Embryonic facial prominence (tissue), 1 donor: ENCODE results near the gene LRRC36.

Experiments used
- DNase-seq: peaks from one replicate; pipeline ENCODE4 v3.0.0-alpha.2; 2016; ENCODE audit errors: extremely low spot score

The LRRC36 gene

GRCh38 chr16:67294938-67295361 lies 31.7 kb upstream of the LRRC36 start:
- no peak for DNase-seq

DNA sequence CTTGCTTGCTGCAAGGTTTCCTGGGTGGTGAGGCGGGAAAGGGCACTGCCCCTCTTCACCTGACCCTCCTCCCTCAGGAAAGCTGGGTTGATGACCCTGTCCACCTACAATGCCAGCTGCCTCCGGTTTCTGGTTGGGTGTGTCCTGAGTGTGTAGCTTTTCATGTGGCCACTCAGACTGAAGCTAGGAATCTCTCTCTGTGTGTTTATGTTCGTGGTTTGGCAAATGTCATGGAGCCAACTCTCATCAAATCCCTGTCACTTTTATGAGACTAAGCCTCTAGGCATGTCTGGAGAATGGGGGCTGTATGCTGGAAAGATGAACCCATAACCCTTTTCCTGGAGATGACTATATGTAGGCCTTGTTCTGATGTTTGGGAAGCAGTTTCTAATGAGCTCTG lies 30.2 kb upstream of the LRRC36 start:
- DNase-seq, result no peak

DNA sequence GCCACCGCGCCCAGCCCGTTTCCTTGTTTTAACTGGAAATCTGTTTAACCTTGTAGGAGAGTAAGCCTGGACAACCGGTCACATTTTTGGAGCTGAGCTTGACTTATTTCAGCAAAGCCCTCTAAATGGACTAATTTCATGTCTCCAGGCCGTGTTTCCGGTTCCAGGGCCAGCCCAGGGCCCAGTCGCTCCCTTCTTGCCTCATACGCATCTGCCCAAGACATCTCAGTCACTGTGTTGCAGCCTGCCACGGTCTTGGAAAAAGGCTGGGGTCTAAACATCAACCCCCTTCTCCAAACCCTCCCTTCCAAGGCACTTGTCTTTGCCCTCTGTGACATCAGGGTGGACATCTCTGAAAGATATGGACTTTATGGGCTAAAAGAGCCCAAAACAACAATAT lies 28.3 kb upstream of the LRRC36 start:
- no peak for DNase-seq

DNA sequence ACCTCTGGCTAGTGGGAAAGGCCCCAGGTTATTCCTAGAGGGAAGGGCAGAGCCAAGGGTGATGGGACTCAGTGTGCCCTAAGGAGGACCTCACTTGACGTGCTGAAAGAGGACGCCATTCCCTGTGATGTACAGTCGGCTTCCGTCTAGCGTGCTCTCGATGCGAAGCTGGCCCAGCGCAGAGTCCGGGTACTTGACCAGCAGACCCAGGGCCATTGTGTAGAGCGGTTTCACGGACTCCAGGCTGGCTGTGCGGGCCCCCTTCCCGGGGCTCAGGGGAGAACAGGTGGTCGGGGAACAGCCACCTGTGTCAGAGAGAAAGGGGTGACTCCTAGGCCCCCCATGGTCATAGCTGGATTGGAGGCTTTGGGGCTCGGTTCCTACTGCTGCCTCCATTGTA lies 27.3 kb upstream of the LRRC36 start:
- no peak for DNase-seq

GRCh38 chr16:67301080-67301782 lies 25.4 kb upstream of the LRRC36 start:
- no peak for DNase-seq

GRCh38 chr16:67302076-67302475 lies 24.5 kb upstream of the LRRC36 start:
- no peak for DNase-seq

DNA sequence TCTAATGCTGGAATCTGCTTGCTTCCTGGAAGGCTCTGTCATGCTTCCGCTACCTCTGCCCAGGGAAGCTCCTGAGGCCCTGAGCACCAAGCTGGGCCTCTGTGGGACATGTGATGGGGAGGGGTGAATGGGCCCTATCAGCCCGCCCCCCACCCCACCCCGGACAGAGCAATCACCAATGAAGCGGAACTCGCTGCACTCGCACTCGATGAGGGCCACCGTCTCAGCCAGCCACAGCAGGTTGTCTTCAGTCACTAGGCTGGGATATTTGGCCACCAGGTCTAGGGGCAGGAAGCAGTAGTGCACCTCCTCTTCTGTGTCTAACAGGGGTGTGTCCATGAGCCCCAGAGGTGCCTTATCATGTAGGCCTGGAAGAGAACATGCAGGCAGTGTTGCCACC lies 23.6 kb upstream of the LRRC36 start:
- DNase-seq, result no peak

GRCh38 chr16:67304020-67304419 lies 22.6 kb upstream of the LRRC36 start:
- DNase-seq, result no peak

DNA sequence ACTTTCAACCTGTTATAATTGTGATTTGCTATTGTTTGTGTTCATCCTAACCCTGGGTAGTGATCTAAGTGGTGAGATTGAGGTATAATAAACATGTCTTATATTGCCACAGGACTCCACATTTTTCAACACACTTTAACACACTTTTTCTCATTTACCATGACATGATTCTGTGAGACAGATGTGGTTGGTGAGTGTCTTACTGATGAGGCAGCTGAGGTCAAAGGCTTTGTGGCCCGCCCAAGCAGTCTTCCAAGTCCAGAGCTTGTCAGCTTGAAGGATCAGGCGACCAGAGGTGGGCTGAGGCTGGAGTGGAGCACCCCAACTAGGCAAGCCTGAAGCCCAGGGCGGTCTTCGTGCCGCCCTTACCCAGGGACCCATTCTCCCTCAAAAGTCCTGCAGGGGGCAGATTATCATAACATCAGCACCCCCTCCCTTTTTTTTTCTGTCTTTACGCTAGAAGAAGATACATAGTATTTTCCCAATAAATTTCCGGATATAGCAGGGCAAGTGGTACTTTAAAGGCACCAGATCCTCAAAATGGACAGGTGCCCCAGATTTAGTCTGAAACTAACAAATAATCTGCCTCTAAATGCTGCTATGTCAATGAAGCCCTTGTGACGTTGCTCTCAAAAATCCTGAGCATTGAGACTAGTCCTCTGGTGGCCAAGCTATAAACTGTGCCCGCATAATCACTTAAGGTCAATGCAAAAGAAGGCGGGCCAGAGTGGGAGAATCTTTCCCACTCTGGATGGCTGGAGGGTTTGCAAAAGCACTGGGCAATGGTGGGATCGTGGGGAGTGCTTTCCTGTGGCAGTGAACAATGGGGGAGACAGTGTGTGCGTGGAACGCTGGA lies 21.2 kb upstream of the LRRC36 start:
- DNase-seq, result no peak

DNA sequence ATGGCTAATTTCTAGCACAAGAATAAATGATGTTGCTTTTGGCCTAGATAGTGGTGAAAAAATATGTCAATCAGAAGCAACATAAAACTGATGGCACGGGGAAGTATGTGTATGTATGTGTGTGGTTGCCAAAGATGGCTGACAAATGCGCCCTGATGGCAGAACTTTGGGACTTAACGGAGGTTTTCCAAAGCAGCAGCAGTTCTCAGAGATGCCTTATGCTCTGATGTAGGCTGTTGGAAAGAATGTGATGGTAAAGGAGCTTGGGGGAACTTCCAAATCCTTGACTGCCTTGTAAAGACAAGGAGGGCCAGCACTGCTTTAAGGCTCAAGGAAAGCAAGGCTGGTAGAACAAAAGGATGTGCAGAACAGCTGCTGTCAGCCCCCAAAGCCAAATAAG lies 16.1 kb upstream of the LRRC36 start:
- DNase-seq, result no peak

DNA sequence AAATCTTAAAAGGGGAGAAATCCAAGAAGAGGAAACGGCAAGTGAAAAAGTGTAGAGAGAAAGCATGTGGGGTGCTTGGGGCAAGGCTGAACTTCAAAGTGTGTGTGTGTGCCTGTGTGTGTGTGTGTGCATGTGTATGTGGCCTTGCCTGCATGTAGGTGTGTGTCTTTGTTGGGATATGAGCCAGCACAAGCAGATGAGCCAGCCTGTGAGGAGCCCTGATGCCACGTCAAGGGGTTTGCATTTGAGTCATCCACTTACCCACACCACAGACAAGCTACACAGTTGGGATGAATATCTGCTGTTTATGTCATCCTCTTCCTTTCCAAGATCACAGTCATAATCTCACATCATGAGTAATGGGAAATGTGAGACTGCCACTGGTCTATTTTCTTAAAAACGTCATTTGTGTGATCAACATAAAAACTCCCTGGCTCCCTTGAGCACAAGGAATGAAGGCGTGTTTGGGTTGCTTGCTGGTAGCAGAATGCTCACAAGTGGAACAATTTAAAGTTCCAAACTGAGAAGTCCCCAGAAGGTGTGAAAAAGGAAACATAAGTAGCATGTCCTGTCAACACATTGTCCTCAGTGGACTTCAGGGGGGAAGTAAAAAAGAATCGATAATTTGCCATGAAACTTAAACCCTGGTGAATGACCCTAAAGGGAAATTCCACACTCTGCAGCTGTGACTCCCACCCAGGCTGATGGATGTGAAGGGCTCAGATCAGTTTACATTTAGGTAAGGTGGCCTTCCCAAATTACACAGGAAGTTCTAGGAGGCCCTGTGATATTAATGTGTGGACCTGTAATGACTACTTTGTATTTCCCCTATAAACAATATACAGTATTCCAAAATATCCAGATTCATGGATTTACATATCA lies 14.8 kb upstream of the LRRC36 start:
- no peak for DNase-seq

GRCh38 chr16:67312719-67313118 lies 13.9 kb upstream of the LRRC36 start:
- DNase-seq, result no peak

DNA sequence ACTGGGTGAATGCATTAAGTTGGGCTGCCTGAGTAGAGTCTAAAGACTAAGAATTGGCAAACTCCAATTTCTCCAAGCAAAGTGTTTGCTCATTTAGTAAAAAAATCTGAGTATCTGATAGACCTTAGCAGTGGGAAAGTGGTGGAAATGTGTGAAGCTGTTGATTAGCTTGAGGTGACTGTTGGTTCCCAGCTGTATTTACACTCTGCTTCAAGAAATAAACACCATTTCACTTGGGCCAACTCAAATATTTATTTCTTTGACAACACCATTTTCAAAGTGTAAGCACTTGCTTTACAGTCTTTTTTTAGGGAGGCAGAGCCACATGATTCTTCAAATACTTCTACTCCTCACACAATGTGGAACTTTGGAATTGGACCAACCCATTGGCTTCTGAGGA lies 8.8 kb upstream of the LRRC36 start:
- no peak for DNase-seq

DNA sequence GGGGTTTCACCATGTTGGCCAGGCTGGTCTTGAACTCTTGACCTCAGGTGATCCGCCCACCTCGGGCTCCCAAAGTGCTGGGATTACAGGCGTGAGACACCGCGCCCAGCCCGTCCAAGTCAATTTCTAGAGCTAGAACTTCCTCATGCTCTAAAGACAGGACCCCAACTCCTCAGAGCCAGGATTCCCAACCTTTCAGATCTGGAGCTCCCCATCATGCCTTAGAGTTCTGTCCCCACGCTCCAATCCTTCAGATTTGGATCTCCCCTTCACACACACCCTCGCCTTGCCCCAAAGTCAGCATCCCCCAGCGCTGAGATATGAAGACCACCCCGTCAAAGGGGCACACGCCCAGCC lies 522 bp upstream of the LRRC36 start:
- DNase-seq, result no peak

- no peak for DNase-seq
Measured at GRCh38 chr16:67327743-67328142, 1.1 kb downstream of the LRRC36 start.

- no peak for DNase-seq
Measured at GRCh38 chr16:67329901-67330300, 3.3 kb downstream of the LRRC36 start.

GRCh38 chr16:67333315-67333714 lies 6.7 kb downstream of the LRRC36 start:
- no peak for DNase-seq

DNA sequence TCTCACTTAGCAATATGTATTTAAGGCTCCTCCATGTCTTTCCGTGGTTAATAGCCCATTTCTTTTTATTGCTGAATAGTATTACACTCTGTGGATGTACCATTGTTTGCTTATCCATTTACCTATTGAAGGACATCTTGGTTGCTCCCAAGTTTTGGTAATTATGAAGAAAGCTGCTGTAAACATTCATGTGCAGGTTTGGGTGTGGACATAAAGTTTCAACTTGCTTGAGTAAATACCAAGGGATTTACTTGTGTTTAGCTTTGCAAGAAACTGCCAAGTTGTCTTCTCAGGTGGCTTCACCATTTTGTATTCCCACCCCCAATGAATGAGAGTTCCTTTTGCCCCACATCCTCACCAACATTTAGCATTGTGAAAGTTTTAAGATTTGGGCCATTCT lies 9.5 kb downstream of the LRRC36 start:
- no peak for DNase-seq

- no peak for DNase-seq
Measured at GRCh38 chr16:67336648-67337047, 10.0 kb downstream of the LRRC36 start.

- DNase-seq, result no peak
Measured at GRCh38 chr16:67339453-67339852, 12.8 kb downstream of the LRRC36 start.

- no peak for DNase-seq
Measured at GRCh38 chr16:67341250-67341649, 14.6 kb downstream of the LRRC36 start.

GRCh38 chr16:67342616-67343015 lies 16.0 kb downstream of the LRRC36 start:
- DNase-seq, result no peak
